Keratinocyte (primary cell): ENCODE data around the gene VAMP8.

ENCODE experiments used
- EZH2 ChIP-seq: IDR thresholded peaks from one replicate; pipeline ENCODE4 v1.6.1; 2012; ENCODE audit warnings: inconsistent platforms, mild to moderate bottlenecking, low read length, moderate library complexity
- TF ChIP-seq, protein P1 (sequence below), 3 experiments: IDR thresholded peaks in 1 of 3; conservative IDR thresholded peaks in 1 of 3; optimal IDR thresholded peaks in 1 of 3; 2 replicates in 2 of 3; 3 replicates in 1 of 3; pipeline versions ENCODE3 to v1.5.1; 2011; ENCODE audit warnings: low read length in 3 of 3, mild to moderate bottlenecking in 3 of 3, moderate library complexity in 2 of 3, control low read depth in 1 of 3, inconsistent platforms in 1 of 3; ENCODE audit not compliant: insufficient read depth in 2 of 3; ENCODE audit errors: extremely low read depth in 1 of 3

DNA sequence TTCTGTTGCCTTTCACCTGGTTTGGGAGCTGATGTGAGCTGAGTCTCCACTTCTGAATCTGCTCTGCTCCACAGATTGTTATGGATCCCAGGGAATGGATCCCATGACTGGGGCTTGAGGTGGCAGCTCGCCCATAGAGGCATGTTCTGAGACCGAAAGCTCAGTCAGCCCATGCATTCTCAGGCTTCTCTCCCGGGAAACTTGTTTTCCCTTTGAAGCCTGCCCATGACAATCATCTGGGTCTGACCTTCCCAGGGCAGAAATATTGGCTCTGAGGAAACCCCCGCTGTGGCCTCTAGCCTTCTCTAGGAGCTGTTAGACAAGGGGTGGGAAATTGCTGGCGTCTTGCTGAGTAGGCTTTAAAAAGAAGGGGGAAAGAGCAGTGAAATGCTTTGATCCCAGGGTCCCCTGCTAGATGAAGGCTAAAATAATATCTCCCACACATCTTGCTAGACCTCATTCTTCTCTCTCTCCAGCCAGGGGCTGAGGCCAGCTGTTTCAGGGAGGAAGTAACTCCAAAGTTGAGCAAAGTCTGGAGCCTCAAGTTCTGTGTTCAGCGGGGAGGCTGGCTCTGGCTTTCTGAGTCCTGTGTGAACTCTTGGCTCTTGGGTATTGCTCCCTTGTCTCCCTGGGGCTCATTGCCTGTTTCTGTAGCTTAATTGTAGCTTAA, 2.0 kb downstream of the VAMP8 start:
- TF ChIP-seq, protein P1, sequence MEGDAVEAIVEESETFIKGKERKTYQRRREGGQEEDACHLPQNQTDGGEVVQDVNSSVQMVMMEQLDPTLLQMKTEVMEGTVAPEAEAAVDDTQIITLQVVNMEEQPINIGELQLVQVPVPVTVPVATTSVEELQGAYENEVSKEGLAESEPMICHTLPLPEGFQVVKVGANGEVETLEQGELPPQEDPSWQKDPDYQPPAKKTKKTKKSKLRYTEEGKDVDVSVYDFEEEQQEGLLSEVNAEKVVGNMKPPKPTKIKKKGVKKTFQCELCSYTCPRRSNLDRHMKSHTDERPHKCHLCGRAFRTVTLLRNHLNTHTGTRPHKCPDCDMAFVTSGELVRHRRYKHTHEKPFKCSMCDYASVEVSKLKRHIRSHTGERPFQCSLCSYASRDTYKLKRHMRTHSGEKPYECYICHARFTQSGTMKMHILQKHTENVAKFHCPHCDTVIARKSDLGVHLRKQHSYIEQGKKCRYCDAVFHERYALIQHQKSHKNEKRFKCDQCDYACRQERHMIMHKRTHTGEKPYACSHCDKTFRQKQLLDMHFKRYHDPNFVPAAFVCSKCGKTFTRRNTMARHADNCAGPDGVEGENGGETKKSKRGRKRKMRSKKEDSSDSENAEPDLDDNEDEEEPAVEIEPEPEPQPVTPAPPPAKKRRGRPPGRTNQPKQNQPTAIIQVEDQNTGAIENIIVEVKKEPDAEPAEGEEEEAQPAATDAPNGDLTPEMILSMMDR (optimal IDR thresholded peaks at IDR 0.05 in 1 of 3, IDR thresholded peaks at IDR 0.05 in 1 of 3, conservative IDR thresholded peaks at IDR 0.05 in 1 of 3; ENCODE audit: extremely low read depth in 1 of 3, insufficient read depth in 2 of 3, low read length in 3 of 3), result no peak
- TF ChIP-seq EZH2, result no peak
